Measurements from ENCODE around the gene RITA1.

DNA sequence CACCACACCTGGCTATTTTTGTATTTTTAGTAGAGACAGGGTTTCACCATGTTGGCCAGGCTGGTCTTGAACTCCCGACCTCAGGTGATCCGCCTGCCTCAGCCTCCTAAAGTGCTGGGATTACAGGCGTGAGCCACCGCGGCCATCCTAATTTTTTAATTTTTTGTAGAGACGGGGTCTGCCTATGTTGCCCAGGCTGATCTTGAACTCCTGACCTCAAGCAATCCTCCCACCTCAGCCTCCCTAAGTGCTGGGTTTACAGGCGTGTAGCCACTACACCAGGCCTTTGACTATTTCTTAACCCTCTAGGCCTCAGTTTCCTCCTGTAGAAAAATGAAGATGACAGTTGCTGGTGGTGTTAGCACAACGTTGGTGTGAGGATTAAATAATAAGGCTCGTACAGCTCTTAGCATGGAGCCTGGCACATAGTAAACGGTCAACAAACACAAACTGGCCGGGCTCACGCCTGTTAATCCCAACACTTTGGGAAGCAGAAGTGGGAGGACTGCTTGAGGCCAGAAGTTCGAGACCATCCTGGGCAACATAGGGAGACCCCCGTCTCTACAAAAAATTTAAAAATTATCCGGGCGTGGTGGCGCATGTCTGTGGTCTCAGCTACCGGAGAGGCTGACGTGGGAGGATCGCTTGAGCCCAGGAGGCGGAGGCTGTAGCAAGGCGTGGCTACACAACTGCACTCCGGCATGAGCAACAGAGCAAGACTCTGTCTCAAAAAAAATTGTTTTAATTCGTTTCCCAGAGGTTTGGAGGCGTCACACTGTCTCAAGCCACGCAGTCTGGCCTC is 1.2 kb upstream of the RITA1 start:
- no peak for TF ChIP-seq RAD21 (conservative IDR thresholded peaks at IDR 0.05 in 1 of 2, IDR thresholded peaks at IDR 0.05 in 1 of 2)
- TF ChIP-seq, protein P1, sequence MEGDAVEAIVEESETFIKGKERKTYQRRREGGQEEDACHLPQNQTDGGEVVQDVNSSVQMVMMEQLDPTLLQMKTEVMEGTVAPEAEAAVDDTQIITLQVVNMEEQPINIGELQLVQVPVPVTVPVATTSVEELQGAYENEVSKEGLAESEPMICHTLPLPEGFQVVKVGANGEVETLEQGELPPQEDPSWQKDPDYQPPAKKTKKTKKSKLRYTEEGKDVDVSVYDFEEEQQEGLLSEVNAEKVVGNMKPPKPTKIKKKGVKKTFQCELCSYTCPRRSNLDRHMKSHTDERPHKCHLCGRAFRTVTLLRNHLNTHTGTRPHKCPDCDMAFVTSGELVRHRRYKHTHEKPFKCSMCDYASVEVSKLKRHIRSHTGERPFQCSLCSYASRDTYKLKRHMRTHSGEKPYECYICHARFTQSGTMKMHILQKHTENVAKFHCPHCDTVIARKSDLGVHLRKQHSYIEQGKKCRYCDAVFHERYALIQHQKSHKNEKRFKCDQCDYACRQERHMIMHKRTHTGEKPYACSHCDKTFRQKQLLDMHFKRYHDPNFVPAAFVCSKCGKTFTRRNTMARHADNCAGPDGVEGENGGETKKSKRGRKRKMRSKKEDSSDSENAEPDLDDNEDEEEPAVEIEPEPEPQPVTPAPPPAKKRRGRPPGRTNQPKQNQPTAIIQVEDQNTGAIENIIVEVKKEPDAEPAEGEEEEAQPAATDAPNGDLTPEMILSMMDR (IDR thresholded peaks at IDR 0.05) = no peak
- no peak for TF ChIP-seq SMC3 (IDR thresholded peaks at IDR 0.05)
